Urinary bladder (tissue), 4 donors: ENCODE measurements around the gene DTNB. TPM values are rescaled to one million over a fixed set of nuclear protein-coding genes. Genes with fewer than 3 reads are reported as not detected.

Source experiments
- DNase-seq: peaks from one replicate; pipeline ENCODE4 v3.0.0-alpha.2; 2015; ENCODE audit errors: extremely low spot score
- H3K27ac ChIP-seq: one replicate; pipeline ENCODE4 v1.5.1; 2013; ENCODE audit warnings: low read depth, mild to moderate bottlenecking, moderate library complexity
- H3K36me3 ChIP-seq: one replicate; pipeline ENCODE4 v1.6.1; 2013; ENCODE audit warnings: mild to moderate bottlenecking, moderate library complexity; ENCODE audit not compliant: insufficient read depth
- H3K4me1 ChIP-seq: one replicate; pipeline ENCODE4 v1.6.1; 2013; ENCODE audit warnings: mild to moderate bottlenecking, moderate library complexity; ENCODE audit not compliant: insufficient read depth
- H3K4me3 ChIP-seq: one replicate; pipeline ENCODE4 v1.5.1; 2013; ENCODE audit warnings: low read depth, low read length
- WGBS: extraction: QIAGEN DNeasy Blood & Tissue Kit; methylation state at CpG from one replicate; pipeline ENCODE4 v1.1.7; 2013; 5-methylcytosine and 5-hydroxymethylcytosine counted together
- polyA plus RNA-seq: library from polyadenylated mRNA; stranded (reverse); fragments of 200-250 nt; gene quantifications from one replicate; pipeline ENCODE4 v1.2.3, GENCODE V29; 2013
- total RNA-seq: library from RNA; depleted of rRNA; stranded (reverse); fragments of >200 nt; gene quantifications from one replicate; pipeline ENCODE4 v1.2.3, GENCODE V29; 2014
- donor health status: healthy with polysubstance abuse.
- donor health status: healthy.

Gene DTNB
- total and polyA plus RNA-seq, 2 donors: 5.4 to 14.0 TPM

DNA sequence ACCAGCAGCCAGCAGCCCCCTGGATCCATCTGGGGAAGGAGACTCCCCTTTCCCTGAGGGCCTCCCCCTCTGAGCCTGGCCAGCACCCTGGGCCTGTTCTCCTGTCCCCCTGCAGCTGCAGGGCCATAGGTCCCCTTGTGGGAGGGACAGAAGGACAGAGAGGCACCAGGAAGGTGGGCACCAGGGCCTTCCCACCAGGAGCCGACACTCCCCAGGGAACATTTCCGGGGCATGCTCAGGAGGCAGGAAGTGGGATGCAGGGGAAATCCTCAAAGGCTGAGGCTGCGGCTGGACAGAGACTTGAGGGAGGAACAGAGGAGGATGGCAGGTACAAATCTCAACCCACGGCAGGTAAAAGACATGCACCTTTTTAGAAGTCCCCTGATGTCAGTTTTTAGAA is 317.3 kb downstream of the DTNB start:
- WGBS: 58% methylated on average over 4 of the region's 4 CpGs
- Histone ChIP-seq H3K27ac (no peak overlapping the region), H3K36me3 (no peaks in the 10 kb centered on the region), H3K4me1 (no peaks in the 10 kb centered on the region), H3K4me3 (no peak overlapping the region)
- no peak for DNase-seq

DNA sequence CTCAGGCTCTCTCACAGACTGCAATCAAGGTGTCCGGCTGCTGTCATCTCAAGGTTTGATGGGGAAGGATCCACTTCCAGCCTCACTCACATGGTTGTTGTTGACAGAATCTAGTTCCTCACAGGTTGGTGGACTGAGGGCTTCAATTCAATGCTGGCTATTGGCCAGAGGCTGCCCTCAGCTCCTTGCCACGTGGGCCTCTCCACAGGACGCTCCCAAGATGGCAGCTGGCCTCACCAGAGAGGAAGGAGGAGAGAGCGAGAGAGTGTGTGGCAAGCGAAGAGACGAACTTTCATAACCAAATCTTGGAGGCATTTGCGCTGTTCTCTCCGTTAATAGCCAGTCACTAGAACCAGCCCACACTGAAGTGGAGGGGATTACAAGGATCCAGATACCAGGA is 318.1 kb downstream of the DTNB start:
- WGBS: 92% methylated on average over 8 of the region's 8 CpGs
- Histone ChIP-seq H3K4me3 (no peak overlapping the region), H3K36me3 (no peaks in the 10 kb centered on the region), H3K27ac (no peak overlapping the region), H3K4me1 (no peaks in the 10 kb centered on the region)
- DNase-seq: no peak

DNA sequence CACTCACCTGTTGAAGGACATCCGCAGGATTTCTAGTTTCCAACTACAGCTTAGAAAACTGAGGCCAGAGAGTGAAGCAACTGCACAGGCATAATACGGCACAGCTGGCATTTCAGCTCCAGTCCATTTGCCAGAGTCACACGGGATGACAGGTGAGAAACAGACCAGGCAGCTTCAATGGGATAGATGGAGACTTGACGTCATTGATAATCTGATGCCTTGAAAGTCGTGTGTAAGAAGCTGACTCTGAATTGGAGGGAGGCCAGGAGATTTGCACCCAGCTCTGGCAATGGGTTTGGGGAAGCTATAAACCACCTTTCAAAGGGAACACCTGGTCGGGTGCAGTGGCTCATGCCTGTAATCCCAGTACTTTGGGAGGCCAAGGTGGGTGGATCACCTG is 319.3 kb downstream of the DTNB start:
- no peak overlapping the region for H3K4me3 ChIP-seq
- 75% methylated on average over 6 of the region's 6 CpGs for WGBS
- H3K4me1 ChIP-seq: no peaks in the 10 kb centered on the region

DNA sequence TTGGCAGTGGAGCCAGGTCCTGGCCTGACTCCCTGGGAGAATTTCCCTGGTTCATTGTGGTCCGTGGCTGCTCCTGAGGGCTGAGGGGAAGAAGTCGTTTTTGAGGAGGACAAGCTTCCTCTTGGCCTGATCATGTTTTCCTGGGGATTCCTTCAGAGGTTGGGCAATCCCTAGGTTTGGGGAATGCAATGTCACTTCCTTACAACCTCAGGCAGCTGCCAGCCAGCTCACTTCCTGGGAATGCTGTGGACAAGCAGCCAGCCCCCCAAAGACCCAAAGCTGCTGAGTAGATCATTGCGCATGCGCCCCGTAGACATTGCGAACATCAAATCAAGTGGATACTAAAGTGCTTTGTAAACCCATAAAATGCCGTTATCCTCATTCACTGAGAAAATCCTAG is 324.0 kb downstream of the DTNB start:
- Histone ChIP-seq H3K36me3 (no peaks in the 10 kb centered on the region), H3K4me3 (no peak overlapping the region), H3K4me1 (no peaks in the 10 kb centered on the region), H3K27ac (no peak overlapping the region)
- 76% methylated on average over 7 of the region's 7 CpGs for WGBS
- DNase-seq: no peak

More for the DNA sequence above, 319.3 kb downstream of the DTNB start:
- Histone ChIP-seq H3K36me3 (no peaks in the 10 kb centered on the region), H3K27ac (no peak overlapping the region)
- no peak for DNase-seq

DNA sequence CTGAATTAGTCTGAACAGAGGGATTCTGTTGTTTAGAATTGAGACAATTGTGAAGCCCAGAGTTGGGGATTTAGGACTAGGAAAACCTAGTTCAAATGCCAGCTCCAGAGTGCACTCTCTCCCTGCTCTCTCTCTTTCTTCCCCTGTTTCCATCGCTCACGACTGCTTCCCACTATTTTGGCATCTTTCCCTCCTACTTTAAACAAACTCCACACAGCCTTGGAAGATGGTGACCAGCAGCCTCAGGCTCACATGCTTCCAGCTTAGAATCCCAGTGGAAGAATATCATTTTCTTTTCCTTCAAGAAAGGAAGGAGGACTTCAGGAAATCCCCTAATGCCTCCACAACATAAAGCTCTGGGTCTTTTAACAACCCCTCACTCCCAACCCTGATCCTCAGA is 325.5 kb downstream of the DTNB start:
- H3K4me1 ChIP-seq: no peaks in the 10 kb centered on the region
- no peaks in the 10 kb centered on the region for H3K36me3 ChIP-seq
- H3K27ac ChIP-seq: no peak overlapping the region
- no peak for DNase-seq
- H3K4me3 ChIP-seq: no peak overlapping the region
- 20% methylated on average over 2 of the region's 2 CpGs for WGBS

DNA sequence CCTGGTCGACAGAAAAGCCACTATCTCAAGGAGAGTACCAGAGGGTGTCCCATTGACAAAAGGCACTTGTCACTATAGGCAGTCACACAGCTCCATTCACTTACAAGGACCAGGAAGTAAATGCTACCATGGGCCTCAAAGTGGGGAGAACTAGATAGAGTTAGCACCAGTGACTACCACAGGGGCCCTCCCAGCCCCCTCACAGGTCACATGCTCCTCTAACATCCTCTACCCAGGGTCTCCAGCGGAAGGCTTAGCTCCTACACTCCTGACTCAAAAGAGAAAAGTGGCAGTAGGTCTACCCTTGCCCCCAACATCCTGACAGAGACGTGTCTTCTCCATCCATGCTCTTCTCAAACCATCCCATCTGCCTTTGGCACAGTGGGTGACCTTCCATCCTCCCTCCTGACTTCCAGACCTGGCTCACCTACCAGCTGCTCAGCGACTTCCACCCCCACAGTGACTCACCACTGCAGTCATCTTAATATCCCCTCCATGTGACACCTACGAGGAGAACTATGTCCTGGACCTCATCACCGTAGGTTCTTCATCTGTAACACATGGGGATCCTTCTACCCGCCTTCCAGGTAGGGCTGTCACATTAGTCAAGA is 326.1 kb downstream of the DTNB start:
- no peak overlapping the region for H3K27ac ChIP-seq
- no peaks in the 10 kb centered on the region for H3K36me3 ChIP-seq
- H3K4me3 ChIP-seq: no peak overlapping the region
- no peak for DNase-seq
- 71% methylated on average over 7 of the region's 7 CpGs for WGBS
- no peaks in the 10 kb centered on the region for H3K4me1 ChIP-seq

DNA sequence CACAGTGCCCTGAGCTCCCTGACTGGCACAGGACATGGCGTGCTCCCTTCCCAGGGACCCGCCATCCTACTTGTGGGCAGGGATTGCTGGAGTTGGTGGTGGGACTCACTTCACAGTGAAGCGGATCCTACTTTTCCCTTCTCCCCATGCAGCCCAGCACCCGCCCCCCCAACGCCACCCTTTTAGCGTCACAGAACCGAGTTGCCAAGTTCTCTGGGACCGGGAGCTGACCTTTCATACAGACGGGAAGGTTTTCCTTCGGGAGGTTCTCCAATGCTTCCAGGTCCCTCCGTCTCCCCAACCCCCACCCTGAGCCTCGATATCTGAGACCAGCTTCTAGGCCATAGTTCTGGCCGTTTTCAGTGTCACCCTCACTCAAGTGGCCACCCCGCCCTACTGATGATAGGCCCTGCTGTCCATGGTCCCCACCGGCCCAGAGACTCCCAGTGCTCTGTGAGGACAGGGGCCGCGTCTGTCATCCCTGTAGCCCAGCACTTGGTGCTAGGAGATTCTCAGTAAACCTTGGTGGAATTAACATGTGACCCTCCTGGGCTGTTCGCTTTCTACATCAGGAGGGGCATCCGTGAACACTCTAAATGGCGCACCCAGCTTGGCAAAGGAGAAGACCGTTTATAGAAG is 330.1 kb downstream of the DTNB start:
- no peaks in the 10 kb centered on the region for H3K4me1 ChIP-seq
- 88% methylated on average over 21 of the region's 21 CpGs for WGBS
- no peaks in the 10 kb centered on the region for H3K36me3 ChIP-seq
- no peak overlapping the region for H3K4me3 ChIP-seq
- H3K27ac ChIP-seq: no peak overlapping the region
- no peak for DNase-seq

DNA sequence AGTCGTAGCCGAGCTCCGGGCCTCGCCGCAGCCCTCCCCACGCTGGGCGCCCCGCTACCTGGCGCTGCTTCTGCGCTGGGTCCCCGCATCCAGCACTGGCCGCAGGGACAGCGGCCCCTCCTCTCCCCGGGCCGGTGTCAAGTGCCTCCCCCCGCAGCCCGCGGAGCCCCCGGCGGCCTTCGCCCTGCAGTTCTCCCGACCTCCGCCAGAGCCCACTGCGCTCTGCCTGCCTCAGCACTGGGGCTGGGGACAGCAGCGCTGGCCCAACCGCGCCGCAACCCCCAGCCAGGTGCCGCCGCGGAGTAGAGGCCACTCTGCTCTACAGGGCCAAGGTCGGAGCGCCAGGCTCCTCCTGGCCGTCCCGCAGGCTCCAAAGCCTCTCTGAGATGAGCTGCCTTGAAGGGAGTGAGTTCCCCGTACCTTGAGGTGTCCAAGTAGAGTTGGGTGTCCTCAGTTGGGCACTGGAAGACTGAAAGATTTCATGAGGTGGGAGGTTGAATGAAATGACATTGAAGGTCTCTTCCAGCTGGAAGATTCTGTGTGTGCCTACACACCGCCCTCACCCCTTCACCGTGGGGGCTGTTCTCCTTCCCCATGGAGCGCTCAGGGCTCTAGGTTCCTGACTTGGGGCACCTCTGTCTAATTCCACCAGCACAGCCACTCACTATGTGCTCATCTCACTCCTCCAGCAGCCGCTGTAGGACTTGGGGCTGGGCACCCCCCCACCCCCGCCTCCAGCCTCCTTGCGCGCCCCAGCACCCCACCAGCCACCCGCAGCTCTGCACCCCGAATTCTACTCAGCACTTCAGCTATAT is 330.8 kb downstream of the DTNB start:
- peak; percentile 43 for DNase-seq
- Histone ChIP-seq H3K4me3 (peak overlapping the region; percentile 97), H3K27ac (peak overlapping the region; percentile 49), H3K4me1 (no peaks in the 10 kb centered on the region), H3K36me3 (no peaks in the 10 kb centered on the region)
- WGBS: 19% methylated on average over 45 of the region's 45 CpGs

DNA sequence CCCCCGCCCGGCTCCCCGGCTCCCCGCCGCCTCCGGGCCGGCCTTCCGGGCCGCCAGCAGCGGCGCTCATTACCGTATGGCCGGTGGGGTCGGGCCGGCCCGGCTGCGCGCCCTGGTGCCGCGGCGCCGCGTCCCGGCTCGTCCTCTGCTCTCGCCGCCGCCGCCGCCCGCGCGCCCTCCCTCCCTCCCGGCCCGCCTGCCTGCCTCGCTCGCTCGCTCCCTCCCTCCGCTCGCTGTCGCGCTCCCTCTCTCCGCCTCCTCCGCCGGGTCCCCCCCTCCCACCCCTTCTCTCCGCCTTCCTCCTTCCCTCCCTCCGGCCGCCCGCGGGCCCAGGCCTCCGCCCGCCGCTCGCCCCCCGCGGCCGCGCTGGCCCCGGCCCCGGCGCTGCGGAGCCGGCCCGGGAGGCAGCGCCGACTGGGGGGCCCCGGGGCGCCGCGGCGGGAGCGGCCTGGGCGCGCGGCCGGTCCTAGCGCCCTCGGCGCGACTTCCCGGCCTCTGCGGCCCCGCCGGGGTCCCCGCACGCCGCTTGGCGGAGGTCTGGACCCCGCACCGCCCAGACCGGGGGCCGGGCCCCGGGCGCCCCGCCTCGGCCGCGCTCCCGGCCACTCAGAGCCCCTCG is 331.5 kb downstream of the DTNB start, which contains the start of gene DNMT3A:
DNMT3A (minus strand) TSS at position 173 of the 619 bp plus-strand sequence. CDS start 27,941 bp downstream, outside the sequence.
- Histone ChIP-seq H3K4me3 (peak within 1 kb of the TSS; percentile 97), H3K27ac (peak within 1 kb of the TSS; percentile 49), H3K4me1 (no peaks in the 10 kb centered on the region), H3K36me3 (no peaks in the 10 kb centered on the region)
- peak; percentile 41 for DNase-seq
- WGBS: under 1% methylated on average over 98 of the region's 100 CpGs

DNA sequence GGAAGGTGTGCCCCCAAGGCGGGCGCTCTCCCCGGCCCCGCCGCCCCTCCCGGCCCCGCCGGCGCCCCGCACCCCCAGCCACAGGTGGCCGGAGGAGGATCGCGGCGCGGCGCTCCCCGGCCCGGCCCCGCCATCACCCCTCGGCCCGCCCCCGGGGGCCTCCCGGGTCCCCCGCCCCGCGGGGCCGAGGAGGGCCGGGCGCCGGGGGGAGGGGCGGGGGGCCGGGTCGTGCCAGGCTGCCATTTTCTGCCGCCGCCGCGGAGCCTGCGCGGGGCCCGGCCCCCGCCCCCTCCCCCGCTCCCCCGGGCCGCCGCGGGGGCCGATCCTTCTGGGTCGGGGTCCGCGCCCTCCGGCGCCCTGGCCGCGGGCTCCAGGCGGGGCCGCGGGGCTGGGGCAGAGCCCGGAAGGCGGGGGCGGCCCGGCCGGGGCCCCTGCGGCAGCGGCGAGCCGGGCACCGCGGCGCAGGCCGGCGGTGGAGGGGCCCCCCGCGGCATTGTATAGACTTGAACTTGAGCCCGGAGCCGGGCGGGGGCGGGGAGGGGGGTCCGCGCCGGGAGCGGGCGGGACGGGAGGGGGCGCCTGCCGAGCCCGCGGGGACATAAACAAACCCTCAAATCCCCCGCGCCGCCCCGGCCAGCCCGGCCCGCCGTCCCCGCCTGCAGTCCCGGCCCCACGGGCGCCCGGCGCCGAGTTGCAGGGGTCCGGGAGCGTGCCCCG is 332.2 kb downstream of the DTNB start:
- H3K27ac ChIP-seq: no peak overlapping the region
- 2% methylated on average over 100 of the region's 104 CpGs for WGBS
- DNase-seq: no peak

DNA sequence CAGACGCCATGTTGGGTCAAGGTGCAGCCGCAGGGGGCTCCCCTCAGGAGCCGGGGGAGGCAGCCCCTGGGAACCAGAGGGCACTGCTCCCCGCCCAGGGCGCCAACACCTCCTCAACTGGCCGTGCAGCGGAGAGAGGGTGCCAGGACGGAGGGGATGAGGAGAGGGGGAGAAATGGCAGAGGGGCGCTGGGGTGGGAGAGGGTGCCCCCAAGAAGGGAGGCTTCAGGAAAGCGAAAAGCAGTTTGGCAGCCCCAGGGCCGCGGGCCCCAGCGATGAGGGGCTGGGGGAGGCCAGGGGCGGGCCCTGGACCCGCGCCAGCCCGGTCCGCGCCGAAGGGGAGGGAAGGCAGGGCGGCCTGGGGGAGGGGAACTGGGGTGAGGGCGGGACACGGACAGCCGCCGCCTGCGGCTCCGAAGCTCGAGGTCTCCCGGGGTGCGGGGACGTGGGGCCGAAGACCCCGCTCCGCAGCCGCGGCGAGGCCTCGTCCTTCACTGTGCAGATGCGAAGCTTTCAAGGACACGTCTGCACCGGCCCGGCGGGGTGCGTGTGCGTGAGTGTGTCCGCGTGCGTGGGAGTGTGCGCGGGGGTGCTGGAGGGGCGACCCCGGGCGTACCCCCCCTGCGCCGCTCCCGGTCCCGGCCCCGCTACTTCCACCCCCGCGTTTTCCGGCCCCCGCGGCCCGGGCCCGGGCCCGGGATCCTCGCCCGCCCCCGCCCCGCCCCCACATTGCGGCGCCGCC is 333.0 kb downstream of the DTNB start:
- no peaks in the 10 kb centered on the region for H3K4me1 ChIP-seq
- H3K4me3 ChIP-seq: peak overlapping the region; percentile 97
- DNase-seq: no peak
- 4% methylated on average over 72 of the region's 73 CpGs for WGBS
- no peaks in the 10 kb centered on the region for H3K36me3 ChIP-seq
- H3K27ac ChIP-seq: peak overlapping the region; percentile 39

More for the DNA sequence above, 332.2 kb downstream of the DTNB start:
- Histone ChIP-seq H3K4me3 (peak overlapping the region; percentile 97), H3K36me3 (no peaks in the 10 kb centered on the region), H3K4me1 (no peaks in the 10 kb centered on the region)

DNA sequence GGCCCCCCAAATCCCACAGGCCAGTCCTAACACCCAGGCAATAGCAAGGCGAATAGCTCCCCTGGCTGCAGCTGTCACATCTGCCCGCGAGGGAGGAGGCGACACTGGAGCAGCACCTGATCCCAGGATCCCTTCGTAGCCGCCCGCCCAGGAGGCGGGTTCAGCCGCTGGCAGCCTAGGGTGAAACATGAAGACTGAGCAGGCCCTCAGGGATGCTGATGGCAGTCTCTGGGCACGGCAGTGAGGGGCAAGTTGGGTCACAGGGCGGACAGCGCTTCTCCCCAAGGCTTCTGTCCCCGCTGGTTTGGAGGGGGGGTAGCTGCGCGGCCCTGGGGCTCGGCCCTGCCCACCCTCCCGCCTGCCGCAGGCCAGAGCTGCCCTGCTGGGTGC is 333.6 kb downstream of the DTNB start:
- DNase-seq: no peak
- Histone ChIP-seq H3K27ac (peak overlapping the region; percentile 39), H3K36me3 (no peaks in the 10 kb centered on the region), H3K4me3 (peak overlapping the region; percentile 97), H3K4me1 (no peaks in the 10 kb centered on the region)
- 48% methylated on average over 18 of the region's 18 CpGs for WGBS
